HEK293 (cell line): ENCODE data around the gene OXNAD1.

Experiments used
- CTCF ChIA-PET: fragments of 350-600 bp; formaldehyde crosslinking; extraction: SDS; loops from one replicate; lab custom pipeline; 2021; ENCODE audit warnings: antibody characterized with exemption; lab: Yijun Ruan, JAX
- POLR2A ChIA-PET: fragments of 300-600 bp; formaldehyde crosslinking; extraction: SDS; loops from one replicate; lab custom pipeline; 2020; ENCODE audit warnings: antibody characterized with exemption, inconsistent platforms; lab: Yijun Ruan, JAX
- H3K27ac ChIP-seq: fragments of 200-500 bp; sonication (Bioruptor generic); 2 replicates; pipeline ENCODE4 v1.5.1; 2014; ENCODE audit warnings: low read depth, low read length, control low read depth, inconsistent platforms; ENCODE audit errors: extremely low read depth
- H3K36me3 ChIP-seq, 2 experiments: fragments of 200-500 bp in 1 of 2; sonication (Bioruptor generic) in 1 of 2; 1 replicate in 1 of 2; 2 replicates in 1 of 2; pipeline ENCODE4 v1.5.1; 2014 to 2017; ENCODE audit warnings: inconsistent platforms in 2 of 2, low read length in 2 of 2; ENCODE audit not compliant: control insufficient read depth in 2 of 2, insufficient read depth in 1 of 2
- H3K4me1 ChIP-seq: fragments of 200-500 bp; sonication (Bioruptor generic); 2 replicates; pipeline ENCODE4 v1.5.1; 2014; ENCODE audit warnings: mild to moderate bottlenecking, low read length, inconsistent platforms; ENCODE audit not compliant: control insufficient read depth, insufficient read depth
- H3K4me3 ChIP-seq: 2 replicates; pipeline ENCODE4 v1.5.1; 2011; ENCODE audit warnings: low read depth, mild to moderate bottlenecking, control low read depth, low read length, moderate library complexity
- H3K9me3 ChIP-seq: fragments of 200-500 bp; sonication (Bioruptor generic); 2 replicates; pipeline ENCODE4 v1.5.1; 2014; ENCODE audit warnings: low read depth, low read length, inconsistent platforms; ENCODE audit not compliant: control insufficient read depth, insufficient read depth
- AEBP2 ChIP-seq: fragments of 450-650 bp; formaldehyde crosslinking; IDR thresholded peaks from 2 replicates; pipeline ENCODE4 v1.5.1; 2016; ENCODE audit warnings: missing biosample characterization, missing genetic modification characterization, borderline replicate concordance
- HIC1 ChIP-seq: fragments of 450-650 bp; formaldehyde crosslinking; IDR thresholded peaks from 2 replicates; pipeline ENCODE4 v1.5.1; 2016; ENCODE audit warnings: missing biosample characterization, missing genetic modification characterization
- INSM2 ChIP-seq: fragments of 450-650 bp; formaldehyde crosslinking; IDR thresholded peaks from 2 replicates; pipeline ENCODE4 v1.5.1; 2016; ENCODE audit warnings: missing biosample characterization, missing genetic modification characterization
- PRDM4 ChIP-seq: fragments of 450-650 bp; formaldehyde crosslinking; IDR thresholded peaks from 2 replicates; pipeline ENCODE4 v1.5.1; 2017; ENCODE audit warnings: missing biosample characterization, missing genetic modification characterization
- SP3 ChIP-seq: fragments of 450-650 bp; formaldehyde crosslinking; IDR thresholded peaks from 2 replicates; pipeline ENCODE4 v1.5.1; 2016; ENCODE audit warnings: missing biosample characterization, missing genetic modification characterization
- SP7 ChIP-seq: fragments of 450-650 bp; formaldehyde crosslinking; IDR thresholded peaks from 2 replicates; pipeline ENCODE4 v1.5.1; 2016; ENCODE audit warnings: missing biosample characterization, missing genetic modification characterization
- TSHZ1 ChIP-seq: fragments of 450-650 bp; formaldehyde crosslinking; IDR thresholded peaks from 2 replicates; pipeline ENCODE4 v1.5.1; 2016; ENCODE audit warnings: missing biosample characterization, missing genetic modification characterization, borderline replicate concordance
- ZBTB44 ChIP-seq: fragments of 450-650 bp; IDR thresholded peaks from 2 replicates; pipeline ENCODE4 v1.5.1; 2018; ENCODE audit warnings: missing biosample characterization, mild to moderate bottlenecking, missing genetic modification characterization
- ZFP69B ChIP-seq: fragments of 450-650 bp; formaldehyde crosslinking; IDR thresholded peaks from 2 replicates; pipeline ENCODE4 v1.5.1; 2016; ENCODE audit warnings: missing biosample characterization, missing genetic modification characterization
- ZNF146 ChIP-seq: fragments of 450-650 bp; formaldehyde crosslinking; IDR thresholded peaks from 2 replicates; pipeline ENCODE4 v1.5.1; 2016; ENCODE audit warnings: missing biosample characterization, missing genetic modification characterization
- ZNF266 ChIP-seq: fragments of 450-650 bp; formaldehyde crosslinking; IDR thresholded peaks from 2 replicates; pipeline ENCODE4 v1.5.1; 2016; ENCODE audit warnings: missing biosample characterization, missing genetic modification characterization, low read depth
- ZNF518A ChIP-seq: fragments of 450-650 bp; formaldehyde crosslinking; conservative IDR thresholded peaks from 2 replicates; pipeline ENCODE4 v1.5.1; 2016; ENCODE audit warnings: low read depth, missing biosample characterization, missing genetic modification characterization
- ZNF645 ChIP-seq: fragments of 450-650 bp; formaldehyde crosslinking; IDR thresholded peaks from 2 replicates; pipeline ENCODE4; 2016; ENCODE audit warnings: missing biosample characterization, missing genetic modification characterization
- ZNF785 ChIP-seq: fragments of 450-650 bp; formaldehyde crosslinking; IDR thresholded peaks from 2 replicates; pipeline ENCODE4 v1.5.1; 2016; ENCODE audit warnings: missing biosample characterization, missing genetic modification characterization

The OXNAD1 gene

GRCh38 chr3:16231983-16232382, 33.0 kb upstream of the OXNAD1 start:
- Histone ChIP-seq H3K27ac (no peak overlapping the region), H3K9me3 (no peaks in the 10 kb centered on the region), H3K36me3 (no peaks in the 10 kb centered on the region), H3K4me3 (no peak overlapping the region), H3K4me1 (no peaks in the 10 kb centered on the region)
- TF ChIP-seq ZNF518A (tag by site-specific recombination) (no peak), SP7 (tag by site-specific recombination) (no peak), ZNF645 (tag by site-specific recombination) (no peak), INSM2 (tag by site-specific recombination) (no peak), ZNF785 (no peak), ZFP69B (tag by site-specific recombination) (no peak), HIC1 (no peak), SP3 (no peak), ZNF266 (tag by site-specific recombination) (no peak), ZBTB44 (tag by site-specific recombination) (no peak), TSHZ1 (no peak), PRDM4 (tag by site-specific recombination) (no peak), AEBP2 (no peak), ZNF146 (no peak)
- CTCF ChIA-PET: interaction anchor here (0.6 to 1.2 kb wide), 2 partner anchors 16 to 148 kb away, joined by 3 to 7 read pairs; no protein-coding TSS in a partner anchor
- POLR2A ChIA-PET: no interaction called here
